Stimulated activated CD4-positive, alpha-beta T cell treated with anti-CD3 and anti-CD28 coated beads, Interleukin-15, amount 100 ng/mL, for 1 hour (primary cell): Measurements from ENCODE around the gene BPIFB6.

Source experiments
- DNase-seq, 2 donors: peaks; one replicate each; pipeline ENCODE4 v3.0.0-alpha.2; 2020; ENCODE audit warnings: low read depth in 1 of 2, low spot score in 1 of 2

The BPIFB6 gene

GRCh38 chr20:33059741-33060390 lies 28.4 kb downstream of the BPIFB6 start:
- no peak for DNase-seq

DNA sequence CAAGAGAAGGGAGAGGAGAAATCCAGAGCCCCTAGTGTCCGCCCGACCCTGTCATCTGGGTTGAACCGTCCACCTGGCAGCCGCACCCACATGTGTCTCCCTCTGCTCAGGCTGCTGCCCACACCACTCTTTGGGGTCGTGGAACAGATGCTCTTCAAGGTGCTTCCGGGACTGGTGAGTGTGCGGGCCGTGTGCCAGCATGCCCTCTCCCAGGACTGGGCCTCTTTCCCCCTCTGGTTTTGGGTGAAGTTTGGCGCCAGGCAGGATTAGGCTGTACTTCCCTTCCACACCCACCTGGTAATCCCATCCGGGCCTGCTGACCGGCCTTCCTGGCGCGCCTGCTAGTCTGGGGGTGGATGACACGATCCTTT lies 30.2 kb downstream of the BPIFB6 start:
- no peak for DNase-seq

DNA sequence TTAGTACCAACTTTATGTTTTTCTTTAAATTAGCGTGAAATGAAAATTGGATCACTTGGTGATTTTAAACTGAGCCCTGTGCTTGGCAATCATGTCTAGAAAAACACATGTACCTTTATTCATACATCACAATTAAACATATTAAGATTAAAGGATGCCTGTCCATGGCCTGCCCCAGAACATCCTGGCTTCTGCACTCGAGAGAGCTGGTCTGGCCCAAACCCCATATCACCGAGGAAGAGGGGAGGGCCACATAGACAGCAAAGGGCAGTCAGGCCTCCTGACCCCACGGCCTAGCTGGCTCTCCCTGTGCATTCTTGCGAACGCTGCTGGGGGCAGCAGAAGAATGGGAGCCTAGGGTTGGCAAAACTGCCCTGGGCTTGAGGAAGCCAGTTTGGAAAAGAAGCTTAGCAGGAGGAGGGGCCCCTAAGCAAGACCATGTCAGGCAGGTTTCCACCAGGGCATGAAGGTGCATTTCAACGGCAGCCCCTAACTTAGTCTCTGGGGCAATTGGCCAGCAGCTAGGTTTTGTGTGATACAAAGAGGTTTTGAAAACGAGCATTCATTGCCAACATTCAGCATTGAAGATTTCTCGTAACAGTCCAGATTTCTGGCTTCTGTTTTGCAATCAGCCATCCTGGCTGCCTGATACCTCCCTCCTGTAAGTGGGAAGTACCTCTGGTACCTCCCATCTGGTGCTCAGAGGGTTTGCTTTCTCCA lies 30.8 kb downstream of the BPIFB6 start:
- DNase-seq: no peak

- no peak for DNase-seq
Measured at GRCh38 chr20:33062825-33063149, 31.3 kb downstream of the BPIFB6 start.

GRCh38 chr20:33063271-33063670 lies 31.8 kb downstream of the BPIFB6 start:
- no peak for DNase-seq

- DNase-seq: no peak
Measured at GRCh38 chr20:33064572-33065287, 33.3 kb downstream of the BPIFB6 start.

- no peak for DNase-seq
Measured at GRCh38 chr20:33065785-33066184, 34.3 kb downstream of the BPIFB6 start.

GRCh38 chr20:33067806-33068205 lies 36.4 kb downstream of the BPIFB6 start:
- no peak for DNase-seq

DNA sequence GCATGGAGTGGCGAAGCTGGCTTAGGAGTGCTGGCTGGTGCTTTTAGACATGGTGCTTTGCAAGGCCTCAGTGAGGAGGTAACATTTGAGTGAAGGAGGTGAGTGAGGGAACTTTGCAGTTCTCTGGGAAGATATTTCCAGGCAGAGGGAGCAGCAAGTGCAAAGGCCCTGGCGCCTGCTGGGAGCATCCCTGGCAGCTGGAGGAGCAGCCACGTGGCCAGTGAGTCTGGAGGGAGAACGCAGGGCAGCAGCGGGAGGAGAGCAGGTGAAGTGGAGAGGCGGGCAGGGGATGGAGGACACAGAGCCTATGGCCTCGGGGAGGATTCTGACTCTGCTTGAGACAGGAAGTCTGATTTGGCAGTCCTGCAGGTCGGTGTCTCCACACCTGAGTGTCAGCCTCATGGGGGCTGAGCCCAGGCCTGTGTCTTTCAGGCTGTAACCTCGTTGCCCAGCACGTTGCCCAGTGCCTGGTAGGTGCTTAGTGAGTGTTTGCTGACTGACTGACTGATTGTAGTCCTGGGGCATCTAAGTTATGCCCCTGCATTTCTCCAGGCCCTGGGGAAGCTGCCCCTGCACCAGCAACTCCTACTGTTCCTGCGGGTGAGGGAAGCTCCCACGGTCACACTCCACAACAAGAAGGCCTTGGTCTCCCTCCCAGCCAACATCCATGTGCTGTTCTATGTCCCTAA lies 36.9 kb downstream of the BPIFB6 start:
- no peak for DNase-seq

DNA sequence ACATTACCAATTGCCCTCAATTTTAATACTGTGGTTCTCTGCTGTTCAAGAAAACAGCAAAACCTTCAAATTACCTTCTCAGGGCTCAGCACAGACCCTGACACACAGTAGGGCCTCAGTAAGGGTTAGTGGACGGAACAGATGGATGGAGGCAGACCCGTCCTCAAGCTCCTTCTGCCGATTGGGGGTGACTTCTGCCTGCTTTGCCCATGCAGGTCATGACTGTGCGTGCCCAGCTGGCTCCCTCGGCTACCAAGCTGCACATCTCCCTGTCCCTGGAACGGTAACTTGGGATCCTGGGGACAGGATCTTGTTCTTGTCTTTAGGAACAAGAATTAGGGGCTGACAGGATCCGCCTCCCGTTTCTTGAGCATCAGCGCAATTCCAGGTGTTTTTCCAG lies 38.2 kb downstream of the BPIFB6 start:
- no peak for DNase-seq

- no peak for DNase-seq
Measured at GRCh38 chr20:33070111-33071053, 38.9 kb downstream of the BPIFB6 start.

DNA sequence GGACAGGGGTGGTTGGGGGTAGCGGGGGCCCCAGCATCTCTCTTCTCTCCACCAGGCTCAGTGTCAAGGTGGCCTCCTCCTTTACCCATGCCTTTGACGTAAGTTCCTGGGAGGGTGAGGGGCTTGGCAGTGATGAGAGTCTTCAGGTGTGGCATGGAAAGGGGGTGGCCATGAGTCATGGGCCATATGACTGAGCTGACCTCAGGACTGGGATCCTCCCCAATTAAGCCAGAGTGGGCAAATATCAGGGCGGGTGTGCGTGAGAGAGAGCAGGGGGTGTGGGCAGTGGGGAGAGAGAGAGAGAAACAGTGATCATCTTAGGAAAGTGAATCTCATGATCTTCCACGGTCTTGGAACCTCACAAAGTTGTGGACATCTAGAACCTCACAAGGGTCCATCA lies 39.8 kb downstream of the BPIFB6 start:
- no peak for DNase-seq

GRCh38 chr20:33072362-33072761 lies 40.9 kb downstream of the BPIFB6 start:
- no peak for DNase-seq

GRCh38 chr20:33072813-33073212 lies 41.4 kb downstream of the BPIFB6 start:
- no peak for DNase-seq

- no peak for DNase-seq
Measured at GRCh38 chr20:33074675-33075074, 43.2 kb downstream of the BPIFB6 start.

GRCh38 chr20:33075281-33075680 lies 43.8 kb downstream of the BPIFB6 start:
- no peak for DNase-seq

GRCh38 chr20:33076662-33077372 lies 45.4 kb downstream of the BPIFB6 start:
- no peak for DNase-seq

GRCh38 chr20:33079259-33079658 lies 47.8 kb downstream of the BPIFB6 start, which contains the start of gene BPIFB4:
Gene BPIFB4 (plus strand): TSS chr20:33079643. CDS start chr20:33081527, 1,884 bp downstream.
- no peak for DNase-seq

DNA sequence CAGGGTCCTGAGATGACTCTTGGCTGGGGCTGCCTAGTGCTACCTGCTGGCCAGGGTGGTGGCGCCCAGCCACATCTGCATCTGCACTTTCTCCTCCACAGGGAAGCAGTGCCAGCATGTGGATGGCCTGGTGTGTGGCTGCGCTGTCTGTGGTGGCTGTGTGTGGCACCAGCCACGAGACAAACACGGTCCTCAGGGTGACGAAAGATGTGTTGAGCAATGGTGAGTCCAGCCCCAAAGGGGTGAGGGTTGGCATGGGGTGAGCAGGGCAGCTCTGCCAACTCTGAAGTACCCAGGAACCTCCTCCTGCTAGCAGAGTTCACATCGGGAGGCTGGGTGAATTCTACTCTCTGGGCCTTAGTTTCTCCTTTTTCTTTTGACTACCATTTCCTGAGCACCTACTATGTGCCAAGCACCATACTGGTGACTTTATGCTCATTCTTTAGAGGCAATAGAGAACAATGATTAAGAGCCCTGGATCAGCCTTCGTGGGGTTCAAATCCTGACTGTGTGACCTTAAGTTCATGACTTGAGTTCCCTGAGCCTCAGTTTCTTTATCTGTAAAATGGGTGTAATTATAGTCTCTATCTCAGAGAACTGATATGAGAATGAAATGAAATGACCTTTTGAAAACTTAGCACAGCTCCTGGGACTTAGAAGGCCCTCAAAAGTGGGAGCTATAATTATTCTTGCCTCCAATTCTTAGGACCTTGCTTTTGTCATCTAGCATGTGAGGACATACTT lies 50.1 kb downstream of the BPIFB6 start:
- DNase-seq: no peak
